Neutrophil (primary cell): ENCODE data around the gene TRAPPC1.

Experiments
- H3K27ac ChIP-seq: fragments of 200-600 bp; sonication (generic); 2 replicates; pipeline ENCODE4 v1.5.1; 2016; ENCODE audit warnings: mild to moderate bottlenecking, moderate library complexity
- H3K27me3 ChIP-seq: fragments of 200-600 bp; sonication (generic); 2 replicates; pipeline ENCODE4 v1.6.0; 2016; ENCODE audit warnings: mild to moderate bottlenecking
- H3K36me3 ChIP-seq: fragments of 200-600 bp; sonication (generic); 2 replicates; pipeline ENCODE4 v1.5.1; 2017
- H3K4me1 ChIP-seq, 2 experiments: fragments of 200-600 bp in 1 of 2; sonication (generic) in 1 of 2; 1 replicate in 1 of 2; 2 replicates in 1 of 2; pipeline versions ENCODE4 v1.5.1 to v1.6.1; 2013 to 2016; ENCODE audit warnings: low read depth in 1 of 2, low read length in 1 of 2, mild to moderate bottlenecking in 1 of 2, moderate library complexity in 1 of 2; ENCODE audit not compliant: control insufficient read depth in 1 of 2, insufficient read depth in 1 of 2
- H3K4me3 ChIP-seq, 2 experiments: fragments of 200-600 bp in 1 of 2; sonication (generic) in 1 of 2; 1 replicate in 1 of 2; 2 replicates in 1 of 2; pipeline ENCODE4 v1.5.1; 2013 to 2016; ENCODE audit warnings: low read depth in 1 of 2, low read length in 1 of 2, mild to moderate bottlenecking in 1 of 2, moderate library complexity in 1 of 2
- H3K9me3 ChIP-seq: fragments of 200-600 bp; sonication (generic); 2 replicates; pipeline ENCODE4 v1.5.1; 2016
- TF ChIP-seq, protein P1 (sequence below): fragments of 200-600 bp; sonication (generic); IDR thresholded peaks from 2 replicates; pipeline ENCODE4 v1.5.1; 2016; ENCODE audit warnings: antibody characterized with exemption

TRAPPC1 gene

DNA sequence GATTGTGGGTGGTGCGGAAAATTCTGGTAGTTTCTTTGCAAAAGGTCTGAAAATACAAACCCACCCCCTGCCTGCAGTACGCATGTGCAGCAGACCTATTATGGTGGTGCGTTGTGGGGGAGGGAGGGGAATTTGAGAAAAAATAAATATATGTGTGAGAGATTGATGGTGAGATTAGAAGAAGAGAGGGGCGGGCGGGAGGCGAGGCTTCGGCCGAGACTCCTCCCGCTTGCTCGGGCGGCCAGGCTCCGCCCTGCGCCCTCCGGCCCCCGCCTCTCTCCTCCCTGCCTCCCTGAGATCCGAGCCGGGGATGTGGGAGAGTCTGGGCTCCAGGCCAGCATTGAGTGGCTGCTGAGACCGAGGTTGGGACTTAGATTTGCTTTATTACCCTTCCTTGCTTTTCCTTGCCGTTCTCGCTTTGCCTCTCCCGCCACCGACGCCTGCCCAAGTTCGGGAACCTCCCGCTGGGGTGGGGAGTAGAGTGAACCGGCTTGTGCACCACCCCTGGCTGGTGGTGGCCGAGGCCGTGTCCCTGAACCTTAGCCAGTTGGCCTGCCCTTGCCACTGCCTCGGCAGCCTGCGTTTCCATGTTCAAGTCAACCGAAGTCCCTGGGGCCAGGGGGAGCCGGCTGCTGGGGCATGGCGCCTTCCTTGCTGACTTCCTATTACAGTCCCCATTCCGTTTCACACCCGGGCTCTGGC is 44.1 kb downstream of the TRAPPC1 start:
- H3K4me3 ChIP-seq, result peak overlapping the region; percentile 73 to 97
- H3K27me3 ChIP-seq, result no peaks in the 10 kb centered on the region
- no peaks in the 10 kb centered on the region for H3K9me3 ChIP-seq
- peaks cover 58 to 75% of the 10 kb centered on the region in 2 experiments for H3K4me1 ChIP-seq
- TF ChIP-seq, protein P1, sequence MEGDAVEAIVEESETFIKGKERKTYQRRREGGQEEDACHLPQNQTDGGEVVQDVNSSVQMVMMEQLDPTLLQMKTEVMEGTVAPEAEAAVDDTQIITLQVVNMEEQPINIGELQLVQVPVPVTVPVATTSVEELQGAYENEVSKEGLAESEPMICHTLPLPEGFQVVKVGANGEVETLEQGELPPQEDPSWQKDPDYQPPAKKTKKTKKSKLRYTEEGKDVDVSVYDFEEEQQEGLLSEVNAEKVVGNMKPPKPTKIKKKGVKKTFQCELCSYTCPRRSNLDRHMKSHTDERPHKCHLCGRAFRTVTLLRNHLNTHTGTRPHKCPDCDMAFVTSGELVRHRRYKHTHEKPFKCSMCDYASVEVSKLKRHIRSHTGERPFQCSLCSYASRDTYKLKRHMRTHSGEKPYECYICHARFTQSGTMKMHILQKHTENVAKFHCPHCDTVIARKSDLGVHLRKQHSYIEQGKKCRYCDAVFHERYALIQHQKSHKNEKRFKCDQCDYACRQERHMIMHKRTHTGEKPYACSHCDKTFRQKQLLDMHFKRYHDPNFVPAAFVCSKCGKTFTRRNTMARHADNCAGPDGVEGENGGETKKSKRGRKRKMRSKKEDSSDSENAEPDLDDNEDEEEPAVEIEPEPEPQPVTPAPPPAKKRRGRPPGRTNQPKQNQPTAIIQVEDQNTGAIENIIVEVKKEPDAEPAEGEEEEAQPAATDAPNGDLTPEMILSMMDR, result peak; percentile 11
- peak overlapping the region; percentile 86 for H3K27ac ChIP-seq
- H3K36me3 ChIP-seq, result peaks cover 19% of the 10 kb centered on the region

DNA sequence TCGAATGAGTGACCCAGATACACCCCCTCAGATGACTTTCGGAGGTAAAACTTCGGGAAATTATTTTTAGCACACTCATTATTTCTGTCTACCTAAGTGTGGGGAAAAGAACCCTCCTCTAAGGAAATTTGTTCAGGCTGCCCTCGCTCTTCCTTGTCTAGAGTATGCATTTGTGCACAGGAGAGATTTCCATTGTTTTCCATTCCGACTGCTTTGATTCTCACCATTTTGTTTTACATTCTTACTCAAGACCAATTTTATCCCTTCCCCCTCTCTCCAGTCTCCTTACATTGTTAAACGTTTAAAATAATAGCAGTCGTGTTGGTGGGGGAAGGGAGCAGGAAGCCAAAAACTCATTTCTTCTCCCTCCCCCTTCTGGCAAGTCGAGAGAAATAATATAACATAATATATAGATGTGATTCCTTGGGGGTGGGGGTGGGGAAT is 44.7 kb downstream of the TRAPPC1 start:
- H3K36me3 ChIP-seq, result peaks cover 17% of the 10 kb centered on the region
- H3K9me3 ChIP-seq, result no peaks in the 10 kb centered on the region
- no peaks in the 10 kb centered on the region for H3K27me3 ChIP-seq
- peak overlapping the region; percentile 86 for H3K27ac ChIP-seq
- TF ChIP-seq, protein P1, result no peak
- peaks cover 60 to 78% of the 10 kb centered on the region in 2 experiments for H3K4me1 ChIP-seq
- H3K4me3 ChIP-seq, result peak overlapping the region; percentile 73 to 97

DNA sequence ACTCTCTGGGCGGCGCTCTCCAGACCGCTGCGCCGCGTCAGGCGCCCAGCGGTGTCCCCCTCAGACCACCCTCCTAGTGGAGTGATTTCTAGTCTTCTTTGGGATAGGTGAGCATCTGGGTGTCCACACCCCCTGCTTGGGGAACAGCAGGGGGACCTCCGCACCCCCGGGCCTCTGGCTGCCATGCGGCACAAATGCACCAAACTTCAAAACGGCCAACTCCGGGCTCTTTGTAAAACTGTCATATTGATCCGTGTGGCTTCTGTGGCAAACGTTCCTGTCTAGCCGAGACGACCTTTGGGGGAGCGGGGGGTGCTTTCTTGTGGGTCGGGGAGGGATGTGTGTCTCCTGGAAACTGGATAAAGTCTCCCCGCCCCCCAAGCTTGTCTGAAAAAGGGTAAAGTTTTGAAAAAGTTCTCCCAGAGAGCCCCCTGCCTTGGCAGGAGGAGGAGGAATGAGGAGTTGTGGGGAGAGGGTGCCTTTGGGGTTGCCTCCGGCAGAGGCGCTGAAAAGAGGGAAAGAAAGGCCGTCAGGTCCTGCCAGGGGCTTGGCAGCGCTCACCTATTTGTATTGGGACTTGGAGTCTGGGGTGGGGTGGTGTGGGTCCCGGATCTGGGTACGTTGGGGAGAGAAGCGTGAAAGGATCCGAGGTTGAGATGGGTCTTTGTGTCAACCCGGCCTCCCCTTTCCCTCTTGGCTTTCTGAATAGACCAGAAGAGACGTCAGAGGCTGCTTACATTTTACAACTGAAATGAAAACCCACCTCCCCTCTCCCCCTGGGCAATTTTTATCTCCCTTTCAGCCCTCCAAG is 45.3 kb downstream of the TRAPPC1 start:
- Histone ChIP-seq H3K4me3 (peak overlapping the region; percentile 73 to 97), H3K36me3 (peaks cover 12% of the 10 kb centered on the region), H3K9me3 (no peaks in the 10 kb centered on the region), H3K27ac (peak overlapping the region; percentile 86), H3K27me3 (no peaks in the 10 kb centered on the region), H3K4me1 (peaks cover 66 to 83% of the 10 kb centered on the region in 2 experiments)
- TF ChIP-seq, protein P1, result no peak

DNA sequence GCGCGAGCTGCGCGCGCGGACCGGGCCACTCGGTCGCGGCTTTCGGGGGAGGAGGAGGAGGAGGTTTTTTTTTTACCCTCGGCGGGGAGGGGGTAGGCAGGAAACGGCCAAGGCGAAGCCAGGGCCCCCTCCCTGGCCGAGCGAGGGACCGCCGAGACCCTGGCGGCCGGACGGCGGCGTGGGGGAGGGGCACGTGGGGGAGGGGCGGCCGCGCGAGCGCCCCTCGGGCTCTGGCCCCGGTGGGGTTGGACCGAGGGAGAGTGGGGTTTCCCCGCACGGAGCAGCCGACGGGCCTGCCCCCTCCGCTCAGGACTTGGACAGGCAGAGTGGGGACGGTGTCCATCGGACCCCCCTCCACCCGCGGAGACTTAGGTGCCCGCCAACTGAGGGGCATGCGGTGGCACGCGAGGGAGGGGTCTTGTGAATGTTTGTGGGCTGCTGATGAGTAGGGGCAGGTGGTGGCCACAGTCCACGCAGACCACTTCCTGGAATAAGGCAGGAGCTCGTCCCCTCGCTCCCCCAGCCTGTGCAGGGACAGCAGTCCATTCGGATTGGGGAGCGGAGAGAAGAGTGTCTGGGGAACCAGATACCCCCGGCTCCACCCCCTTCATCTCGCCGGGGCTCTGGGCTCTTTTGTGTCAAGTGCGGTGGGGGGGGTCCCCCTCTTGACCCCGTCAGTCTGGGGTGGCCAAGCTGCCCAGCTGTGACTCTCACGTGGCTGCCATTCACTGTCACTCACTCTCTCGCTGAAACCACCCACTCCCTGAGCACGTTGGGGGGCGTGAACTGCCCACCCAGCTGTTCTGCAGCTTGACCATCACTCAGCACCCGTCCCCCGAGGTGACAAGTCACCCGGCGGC is 46.1 kb downstream of the TRAPPC1 start:
- Histone ChIP-seq H3K27me3 (no peaks in the 10 kb centered on the region), H3K9me3 (no peaks in the 10 kb centered on the region), H3K4me1 (peaks cover 68 to 83% of the 10 kb centered on the region in 2 experiments), H3K36me3 (peaks cover 3% of the 10 kb centered on the region), H3K27ac (peak overlapping the region; percentile 86), H3K4me3 (peak overlapping the region; percentile 73 to 97)
- TF ChIP-seq, protein P1, result no peak
